ENCODE measurements around the gene A2ML1.
"Not testable (repeated sequence)": the region's sequence is repeated elsewhere in the genome, so short reads cannot be mapped to it uniquely, and the experiment has no call there.

The A2ML1 gene

DNA sequence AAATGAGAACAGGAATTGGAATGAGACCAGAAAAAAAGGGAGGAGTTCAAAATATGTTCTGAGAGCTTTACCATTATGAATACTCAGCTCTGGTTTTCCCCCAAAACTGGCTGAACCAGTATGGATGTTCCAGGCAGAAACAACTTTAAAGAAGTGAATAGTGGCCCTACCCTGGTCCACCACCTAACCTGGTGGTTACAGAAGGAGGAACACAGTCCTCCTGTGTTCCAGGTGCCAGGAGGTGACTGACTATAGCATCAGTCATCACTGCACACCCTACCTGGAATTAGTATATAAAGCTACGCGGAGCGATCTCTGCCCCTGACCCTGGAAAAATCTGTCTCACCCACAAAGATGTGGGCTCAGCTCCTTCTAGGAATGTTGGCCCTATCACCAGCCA, at the start of gene A2ML1:
Gene A2ML1 (plus strand): TSS at position 324 of the 400 bp plus-strand sequence. CDS start 31 bp downstream, at position 355.
- peak within 1 kb of the TSS; percentile 41 for H3K27ac Mint-ChIP-seq
- H3K9me3 Mint-ChIP-seq = no peaks in the 10 kb centered on the region
- H3K4me3 Mint-ChIP-seq = no peak within 1 kb of the TSS
- no peaks in the 10 kb centered on the region for H3K27me3 Mint-ChIP-seq
- no peaks in the 10 kb centered on the region for H3K36me3 Mint-ChIP-seq
- no peaks in the 10 kb centered on the region for H3K4me1 Mint-ChIP-seq

GRCh38 chr12:8773461-8773860, 49.0 kb upstream of the A2ML1 start:
- Mint-ChIP-seq H3K27ac (no peak overlapping the region), H3K4me1 (no peaks in the 10 kb centered on the region), H3K36me3 (peaks cover 7% of the 10 kb centered on the region), H3K4me3 (no peak overlapping the region), H3K27me3 (no peaks in the 10 kb centered on the region), H3K9me3 (no peaks in the 10 kb centered on the region)

DNA sequence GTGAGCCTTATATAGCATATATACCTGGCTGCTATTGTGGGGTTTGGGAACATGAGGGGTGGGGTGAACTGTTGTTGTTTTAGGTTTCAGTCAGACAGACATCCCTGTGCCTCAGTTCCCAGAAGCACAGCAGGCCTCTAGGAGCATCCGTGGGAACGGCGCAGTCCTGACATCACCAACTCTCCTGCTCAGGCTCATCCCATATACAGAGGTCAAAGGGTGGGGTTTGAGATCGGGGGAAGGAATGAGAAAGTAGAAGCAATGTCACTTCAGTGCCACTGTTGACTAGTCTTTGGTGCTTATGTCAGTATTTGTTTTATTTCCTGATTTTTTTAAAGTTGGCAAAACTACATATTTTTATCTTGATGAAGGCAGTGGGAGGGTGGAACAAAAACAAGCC, 43.1 kb upstream of the A2ML1 start:
- Mint-ChIP-seq H3K9me3 (no peaks in the 10 kb centered on the region), H3K4me1 (no peaks in the 10 kb centered on the region), H3K27me3 (no peaks in the 10 kb centered on the region), H3K27ac (no peak overlapping the region), H3K36me3 (peaks cover 13% of the 10 kb centered on the region), H3K4me3 (no peak overlapping the region)

DNA sequence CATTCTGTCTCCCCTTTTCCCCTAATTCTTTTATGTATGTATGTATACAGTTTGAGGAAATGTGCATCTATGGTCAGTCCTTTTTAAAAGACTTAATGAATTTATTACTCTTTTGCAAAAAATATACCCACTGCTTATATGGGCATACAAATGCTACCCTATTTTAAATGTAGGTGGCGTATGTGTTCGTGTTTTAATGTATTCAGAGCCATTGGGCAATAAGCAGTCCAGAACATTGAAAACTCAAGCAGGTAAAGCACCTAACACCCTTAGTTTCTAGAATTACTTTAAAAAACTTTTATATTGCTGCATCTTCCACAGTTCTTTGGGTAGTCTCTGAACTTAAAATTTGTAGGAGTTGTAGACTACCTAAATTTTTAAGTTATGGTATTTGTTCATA, 42.6 kb upstream of the A2ML1 start:
- H3K4me1 Mint-ChIP-seq = no peaks in the 10 kb centered on the region
- H3K36me3 Mint-ChIP-seq = peaks cover 13% of the 10 kb centered on the region
- H3K4me3 Mint-ChIP-seq = no peak overlapping the region
- no peaks in the 10 kb centered on the region for H3K9me3 Mint-ChIP-seq
- no peaks in the 10 kb centered on the region for H3K27me3 Mint-ChIP-seq
- no peak overlapping the region for H3K27ac Mint-ChIP-seq

DNA sequence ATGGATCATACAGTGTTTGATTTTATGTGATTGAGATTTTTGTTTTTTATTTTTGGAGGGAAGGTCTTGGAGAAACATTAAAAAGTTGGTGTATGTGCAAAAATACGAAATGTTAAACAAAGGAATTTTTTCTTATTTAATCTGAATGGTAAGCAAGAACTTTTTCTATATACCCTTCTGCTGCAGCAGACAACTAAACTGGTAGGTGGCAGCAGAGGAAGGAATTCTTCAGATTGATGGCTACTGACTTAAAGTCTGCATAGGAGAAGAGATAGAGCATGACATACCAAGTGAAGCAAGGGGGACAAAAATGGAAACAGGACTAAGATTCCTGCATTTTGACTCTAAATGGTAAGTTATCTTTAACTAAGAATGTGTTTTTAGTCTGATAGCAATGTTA, 42.0 kb upstream of the A2ML1 start:
- H3K27ac Mint-ChIP-seq = no peak overlapping the region
- no peaks in the 10 kb centered on the region for H3K9me3 Mint-ChIP-seq
- no peak overlapping the region for H3K4me3 Mint-ChIP-seq
- peaks cover 10% of the 10 kb centered on the region for H3K36me3 Mint-ChIP-seq
- no peaks in the 10 kb centered on the region for H3K4me1 Mint-ChIP-seq
- H3K27me3 Mint-ChIP-seq = no peaks in the 10 kb centered on the region

GRCh38 chr12:8781381-8782127, 40.9 kb upstream of the A2ML1 start:
- Mint-ChIP-seq H3K4me1 (no peaks in the 10 kb centered on the region), H3K27me3 (no peaks in the 10 kb centered on the region), H3K27ac (no peak overlapping the region), H3K36me3 (peaks cover 10% of the 10 kb centered on the region), H3K4me3 (no peak overlapping the region), H3K9me3 (no peaks in the 10 kb centered on the region)

- H3K27ac Mint-ChIP-seq = no peak overlapping the region
- no peaks in the 10 kb centered on the region for H3K9me3 Mint-ChIP-seq
Measured at GRCh38 chr12:8784290-8784888, 38.0 kb upstream of the A2ML1 start.

DNA sequence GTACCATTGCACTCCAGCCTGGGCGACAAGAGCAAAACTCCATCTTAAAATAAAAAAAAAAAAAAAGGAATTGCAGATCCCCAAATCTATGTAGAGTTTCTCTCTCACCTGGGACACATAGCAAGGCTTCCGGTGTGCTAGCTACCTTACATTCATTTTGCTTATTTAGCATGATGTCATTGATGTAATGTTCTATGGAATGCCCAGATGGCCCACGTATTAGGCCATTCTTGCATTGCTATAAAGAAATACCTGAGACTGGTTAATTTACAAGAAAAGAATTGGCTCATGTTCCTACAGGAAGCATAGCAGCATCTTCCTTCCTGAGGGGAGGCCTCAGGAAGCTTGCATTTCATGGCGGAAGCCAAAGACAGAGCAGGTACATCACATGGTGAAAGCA, 36.9 kb upstream of the A2ML1 start:
- peaks cover 5% of the 10 kb centered on the region for H3K36me3 Mint-ChIP-seq
- no peaks in the 10 kb centered on the region for H3K27me3 Mint-ChIP-seq
- H3K4me1 Mint-ChIP-seq = no peaks in the 10 kb centered on the region
- H3K27ac Mint-ChIP-seq = no peak overlapping the region
- no peak overlapping the region for H3K4me3 Mint-ChIP-seq
- no peaks in the 10 kb centered on the region for H3K9me3 Mint-ChIP-seq

More at GRCh38 chr12:8784290-8784888, 38.0 kb upstream of the A2ML1 start:
- H3K27me3 Mint-ChIP-seq = no peaks in the 10 kb centered on the region
- H3K4me3 Mint-ChIP-seq = no peak overlapping the region
- H3K4me1 Mint-ChIP-seq = no peaks in the 10 kb centered on the region
- H3K36me3 Mint-ChIP-seq = peaks cover 5% of the 10 kb centered on the region

DNA sequence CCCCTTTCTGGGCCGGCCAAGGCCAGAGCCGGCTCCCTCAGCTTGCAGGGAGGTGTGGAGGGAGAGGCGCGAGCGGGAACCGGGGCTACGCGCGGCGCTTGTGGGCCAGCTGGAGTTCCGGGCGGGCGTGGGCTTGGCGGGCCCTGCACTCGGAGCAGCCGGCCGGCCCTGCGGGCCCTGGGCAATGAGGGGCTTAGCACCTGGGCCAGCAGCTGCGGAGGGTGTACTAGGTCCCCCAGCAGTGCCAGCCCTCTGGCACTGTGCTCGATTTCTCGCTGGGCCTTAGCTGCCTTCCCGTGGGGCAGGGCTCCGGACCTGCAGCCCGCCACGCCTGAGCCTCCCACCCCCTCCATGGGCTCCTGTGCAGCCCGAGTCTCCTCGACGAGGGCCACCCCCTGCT, 35.2 kb upstream of the A2ML1 start:
- H3K36me3 Mint-ChIP-seq, H3K4me3 Mint-ChIP-seq, H3K9me3 Mint-ChIP-seq, H3K4me1 Mint-ChIP-seq, H3K27ac Mint-ChIP-seq, H3K27me3 Mint-ChIP-seq: not testable (repeated sequence)

- H3K27me3 Mint-ChIP-seq, H3K4me1 Mint-ChIP-seq, H3K27ac Mint-ChIP-seq, H3K36me3 Mint-ChIP-seq, H3K9me3 Mint-ChIP-seq: not testable (repeated sequence)
- peak overlapping the region; percentile 51 for H3K4me3 Mint-ChIP-seq
Measured at GRCh38 chr12:8788706-8789105, 33.7 kb upstream of the A2ML1 start.

GRCh38 chr12:8789341-8790013, 32.9 kb upstream of the A2ML1 start:
- not testable (repeated sequence) for H3K36me3 Mint-ChIP-seq, H3K27me3 Mint-ChIP-seq, H3K9me3 Mint-ChIP-seq, H3K4me1 Mint-ChIP-seq, H3K27ac Mint-ChIP-seq, H3K4me3 Mint-ChIP-seq

DNA sequence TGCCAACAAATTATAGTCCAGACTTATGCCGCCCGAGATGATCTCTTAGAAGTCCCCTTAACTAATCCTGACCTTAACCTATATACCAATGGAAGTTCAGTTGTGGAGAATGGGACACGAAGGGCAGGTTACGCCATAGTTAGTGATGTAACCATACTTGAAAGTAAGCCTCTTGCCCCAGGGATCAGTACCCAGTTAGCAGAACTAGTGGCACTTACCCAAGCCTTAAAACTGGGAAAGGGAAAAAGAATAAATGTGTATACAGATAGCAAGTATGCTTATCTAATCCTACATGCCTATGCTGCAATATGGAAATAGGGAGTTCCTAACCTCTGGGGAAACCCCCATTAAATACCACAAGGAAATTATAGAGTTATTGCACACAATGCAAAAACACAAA, 29.2 kb upstream of the A2ML1 start:
- H3K4me1 Mint-ChIP-seq, H3K36me3 Mint-ChIP-seq, H3K4me3 Mint-ChIP-seq, H3K27ac Mint-ChIP-seq, H3K9me3 Mint-ChIP-seq, H3K27me3 Mint-ChIP-seq: not testable (repeated sequence)

DNA sequence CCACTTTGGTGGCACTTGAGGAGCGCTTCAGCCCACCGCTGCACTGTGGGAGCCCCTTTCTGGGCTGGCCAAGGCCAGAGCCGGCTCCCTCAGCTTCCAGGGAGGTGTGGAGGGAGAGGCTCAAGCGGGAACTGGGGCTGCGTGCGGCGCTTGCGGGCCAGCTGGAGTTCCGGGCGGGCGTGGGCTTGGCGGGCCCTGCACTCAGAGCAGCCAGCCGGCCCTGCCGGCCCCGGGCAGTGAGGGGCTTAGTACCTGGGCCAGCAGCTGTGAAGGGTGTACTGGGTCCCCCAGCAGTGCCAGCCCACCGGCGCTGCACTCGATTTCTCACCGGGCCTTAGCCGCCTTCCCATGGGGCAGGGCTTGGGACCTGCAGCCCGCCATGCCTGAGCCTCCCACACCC, 27.8 kb upstream of the A2ML1 start:
- H3K27ac Mint-ChIP-seq = not testable (repeated sequence)

DNA sequence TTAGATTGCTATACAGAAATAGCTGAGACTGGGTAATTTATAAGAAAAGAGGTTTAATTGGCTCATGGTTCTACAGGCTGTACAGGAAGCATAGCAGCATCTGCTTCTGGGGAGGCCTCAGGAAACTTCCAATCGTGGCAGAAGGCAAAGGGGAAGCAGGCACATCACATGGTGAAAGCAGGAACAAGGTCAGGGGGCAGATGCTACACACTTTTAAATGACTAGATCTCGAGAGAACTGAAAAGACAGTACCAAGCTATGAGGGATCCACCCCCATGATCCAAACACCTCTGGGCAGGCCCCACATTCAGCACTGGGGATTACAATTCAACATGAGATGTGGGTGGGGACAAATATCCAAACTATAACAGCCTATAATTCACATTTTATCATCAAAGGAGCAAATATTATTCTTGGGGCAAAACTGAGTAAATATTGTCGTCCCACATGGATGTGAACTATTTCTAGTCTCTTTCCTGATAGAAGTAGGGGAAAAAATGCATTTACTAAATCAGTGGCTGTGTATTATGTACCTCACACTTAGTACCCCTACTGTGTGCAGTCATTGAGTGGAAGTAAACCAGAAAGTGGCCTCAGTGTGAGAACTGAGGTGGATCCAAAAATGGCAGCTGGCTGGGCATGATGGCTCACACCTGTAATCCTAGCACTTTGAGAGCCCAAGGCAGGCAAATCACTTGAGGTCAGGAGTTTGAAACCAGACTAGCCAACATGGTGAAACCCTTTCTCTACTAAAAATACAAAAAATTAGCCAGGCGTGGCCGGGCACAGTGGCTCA, 25.4 kb upstream of the A2ML1 start:
- H3K4me1 Mint-ChIP-seq = no peaks in the 10 kb centered on the region
- no peak overlapping the region for H3K27ac Mint-ChIP-seq
- H3K27me3 Mint-ChIP-seq = no peaks in the 10 kb centered on the region
- H3K9me3 Mint-ChIP-seq = no peaks in the 10 kb centered on the region
- no peaks in the 10 kb centered on the region for H3K36me3 Mint-ChIP-seq
- no peak overlapping the region for H3K4me3 Mint-ChIP-seq

More for the DNA sequence above, 27.8 kb upstream of the A2ML1 start:
- not testable (repeated sequence) for H3K4me1 Mint-ChIP-seq, H3K4me3 Mint-ChIP-seq, H3K27me3 Mint-ChIP-seq, H3K9me3 Mint-ChIP-seq, H3K36me3 Mint-ChIP-seq

GRCh38 chr12:8801213-8801612, 21.2 kb upstream of the A2ML1 start:
- not testable (repeated sequence) for H3K27ac Mint-ChIP-seq, H3K4me3 Mint-ChIP-seq, H3K9me3 Mint-ChIP-seq, H3K4me1 Mint-ChIP-seq, H3K27me3 Mint-ChIP-seq, H3K36me3 Mint-ChIP-seq

DNA sequence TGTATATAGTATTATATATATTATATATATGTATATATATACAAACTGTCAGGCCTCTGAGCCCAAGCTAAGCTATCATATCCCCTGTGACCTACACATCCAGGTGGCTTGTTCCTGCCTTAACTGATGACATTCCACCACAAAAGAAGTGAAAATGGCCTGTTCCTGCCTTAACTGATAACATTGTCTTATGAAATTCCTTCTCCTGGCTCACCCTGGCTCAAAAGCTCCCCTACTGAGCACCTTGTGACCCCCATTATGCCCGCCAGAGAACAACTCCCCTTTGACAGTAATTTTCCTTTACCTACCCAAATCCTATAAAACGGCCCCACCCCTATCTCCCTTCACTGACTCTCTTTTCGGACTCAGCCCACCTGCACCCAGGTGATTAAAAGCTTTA, 17.6 kb upstream of the A2ML1 start:
- H3K4me1 Mint-ChIP-seq, H3K27ac Mint-ChIP-seq, H3K27me3 Mint-ChIP-seq, H3K9me3 Mint-ChIP-seq, H3K36me3 Mint-ChIP-seq, H3K4me3 Mint-ChIP-seq: not testable (repeated sequence)
